ENCODE measurements around the gene RNF208.
A peak's percentile ranks its signal among the peaks of the same experiment; 100 is the strongest.

Gene RNF208

DNA sequence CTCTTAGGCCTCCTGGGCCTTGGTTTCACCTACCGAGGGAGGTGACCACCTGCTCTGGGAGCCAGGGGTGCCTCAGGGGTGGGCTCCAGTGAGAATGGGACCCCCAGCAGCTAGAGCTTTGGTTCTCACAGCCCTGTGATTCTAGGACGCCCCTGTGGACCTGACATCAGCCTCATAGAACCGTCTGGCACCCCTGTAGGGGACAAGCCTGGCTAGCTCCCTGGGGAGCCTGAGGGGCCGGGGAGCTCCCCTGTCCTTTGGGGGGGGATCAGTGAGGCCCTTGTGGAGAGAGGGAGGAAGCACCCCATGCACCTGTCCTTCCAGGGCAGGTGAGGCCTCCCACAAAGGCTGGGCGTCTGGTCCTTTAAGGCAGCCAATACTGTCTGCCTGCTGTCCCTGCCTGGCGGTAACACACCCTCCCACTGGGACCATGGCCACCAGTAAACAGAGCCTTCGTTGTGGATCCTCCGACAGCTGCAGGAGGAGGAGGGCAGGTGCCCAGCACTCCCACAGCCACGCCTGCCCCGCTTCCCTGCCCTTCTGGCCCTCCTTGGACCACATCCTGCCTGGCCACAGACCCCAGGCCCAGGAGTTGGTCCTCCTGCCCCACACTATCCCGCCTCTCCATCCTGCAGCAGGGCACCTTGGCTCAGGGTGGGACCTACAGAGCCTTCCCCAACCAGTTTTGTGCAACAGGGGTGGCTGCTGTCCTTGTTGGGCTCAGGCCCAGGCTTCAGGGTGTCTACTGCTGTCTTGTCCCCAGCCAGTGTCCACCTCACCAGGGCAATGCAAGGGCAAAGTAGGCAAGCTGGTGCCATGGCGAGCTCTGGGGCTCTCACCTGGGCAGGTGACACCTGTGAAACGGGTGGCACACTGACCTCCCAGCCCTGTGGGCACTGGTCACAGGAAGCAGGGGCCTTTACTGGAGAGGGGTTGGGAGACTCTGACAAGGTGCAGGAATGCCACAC, 16.0 kb upstream of the RNF208 start:
- no peak for DNase-seq

DNA sequence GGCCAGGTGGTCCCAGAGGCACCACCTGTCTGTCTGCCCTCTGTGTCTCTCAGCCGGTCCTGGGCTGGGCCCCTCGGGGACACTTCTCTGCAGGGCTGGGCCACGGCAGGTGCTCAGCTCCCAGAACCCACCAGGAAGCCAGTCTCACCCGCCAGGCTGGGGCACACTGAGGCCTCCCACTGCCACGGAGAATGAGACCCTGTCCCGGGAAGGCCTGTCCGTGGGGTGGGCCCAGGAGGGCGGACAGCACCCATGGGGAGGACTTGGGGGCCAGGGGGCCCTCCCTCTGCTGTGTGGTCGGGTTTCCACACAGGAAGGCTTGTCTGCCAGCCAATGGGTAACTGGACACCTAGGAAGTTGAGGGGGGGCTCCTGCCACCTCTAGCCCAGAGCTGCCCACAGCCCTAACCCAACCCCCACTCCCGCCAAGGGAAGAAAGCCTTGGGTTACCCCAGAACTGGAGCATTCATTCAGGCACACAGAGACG, 14.9 kb upstream of the RNF208 start:
- no peak for DNase-seq

DNA sequence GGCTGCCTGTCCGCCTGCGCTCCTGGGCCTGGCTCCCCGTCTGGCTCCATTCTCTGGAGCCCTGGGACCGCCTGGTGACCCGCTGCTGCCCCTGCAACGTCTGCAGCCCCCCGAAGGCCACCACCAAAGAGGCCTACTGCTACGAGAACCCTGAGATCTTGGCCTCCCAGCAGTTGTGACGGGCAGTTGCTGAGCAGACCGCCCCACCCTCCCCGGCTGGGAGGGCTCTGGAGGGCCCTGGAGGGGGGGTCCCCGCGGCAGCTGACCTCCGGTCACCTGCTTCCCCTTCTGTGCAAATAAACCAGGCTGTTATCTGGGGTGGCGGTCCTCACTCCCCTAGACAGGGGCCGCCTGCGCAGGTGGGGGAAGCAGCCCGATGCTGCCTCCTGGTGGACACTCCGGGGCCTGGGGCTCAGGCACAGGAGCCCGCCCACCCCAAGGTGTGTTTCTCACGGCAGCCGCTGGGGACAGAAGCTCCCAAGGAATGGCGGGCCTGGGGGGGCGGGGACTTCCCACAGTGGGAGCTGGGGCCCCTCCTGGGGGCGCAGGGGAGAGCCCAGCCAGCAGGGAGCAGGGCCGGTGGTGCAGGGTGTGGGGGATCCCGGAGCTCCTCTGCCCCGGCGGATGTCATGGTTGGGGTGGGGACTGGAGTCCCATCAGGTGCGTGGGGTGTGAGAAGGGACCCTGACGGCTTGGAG, 14.3 kb upstream of the RNF208 start:
- DNase-seq, result peak; percentile 30

DNA sequence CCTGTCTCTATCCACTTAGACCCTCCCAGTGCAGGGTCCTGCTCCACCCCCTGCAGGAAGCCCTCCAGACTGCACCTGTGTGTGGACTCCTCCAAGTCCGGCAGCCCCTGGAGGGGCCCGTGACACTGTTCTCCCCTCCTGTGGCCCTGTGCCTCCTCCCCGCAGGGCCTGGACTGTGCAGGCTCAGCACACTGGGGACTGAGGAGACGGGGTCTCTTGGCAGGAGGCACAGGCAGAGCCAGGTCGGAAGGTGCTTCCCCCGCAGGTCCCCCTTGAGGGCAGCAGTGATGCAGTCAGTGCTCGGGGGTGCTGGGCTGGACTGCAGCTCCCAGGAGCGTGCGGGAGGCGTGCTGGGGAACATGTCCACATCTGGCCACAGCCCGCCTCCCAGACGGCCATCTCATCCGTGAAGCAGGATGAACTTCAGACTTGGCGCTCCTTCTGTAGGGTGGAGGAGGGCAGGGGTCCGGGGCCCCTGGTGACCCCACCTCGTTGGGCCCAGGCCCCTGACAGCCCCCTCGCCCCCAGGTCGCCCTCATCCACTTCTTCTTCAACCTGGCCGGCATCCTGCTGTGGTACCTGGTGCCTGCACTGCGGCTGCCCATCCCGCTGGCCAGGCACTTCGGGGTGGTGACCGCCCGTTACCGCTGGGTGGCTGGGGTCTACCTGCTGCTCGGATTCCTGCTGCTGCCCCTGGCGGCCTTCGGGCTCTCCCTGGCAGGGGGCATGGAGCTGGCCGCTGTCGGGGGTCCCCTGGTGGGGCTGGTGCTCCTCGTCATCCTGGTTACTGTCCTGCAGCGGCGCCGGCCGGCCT, 13.6 kb upstream of the RNF208 start:
- no peak for DNase-seq

GRCh38 chr9:137234758-137235423, 12.9 kb upstream of the RNF208 start:
- DNase-seq, result no peak

GRCh38 chr9:137234055-137234697, 12.1 kb upstream of the RNF208 start:
- no peak for DNase-seq

GRCh38 chr9:137233143-137233980, 11.3 kb upstream of the RNF208 start:
- DNase-seq, result no peak

DNA sequence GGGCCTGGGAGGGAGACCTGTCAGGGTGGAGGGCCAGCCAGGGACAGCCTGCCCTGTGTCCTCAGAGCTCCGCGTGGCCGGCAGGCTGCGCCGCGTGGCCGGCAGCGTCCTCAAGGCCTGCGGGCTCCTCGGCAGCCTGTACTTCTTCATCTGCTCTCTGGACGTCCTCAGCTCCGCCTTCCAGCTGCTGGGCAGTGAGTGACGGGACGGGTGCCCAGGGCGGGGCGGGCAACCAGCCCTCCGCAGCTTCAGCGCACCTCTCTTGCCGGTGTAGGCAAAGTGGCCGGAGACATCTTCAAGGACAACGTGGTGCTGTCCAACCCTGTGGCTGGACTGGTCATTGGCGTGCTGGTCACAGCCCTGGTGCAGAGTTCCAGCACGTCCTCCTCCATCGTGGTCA, 10.5 kb upstream of the RNF208 start:
- no peak for DNase-seq

DNA sequence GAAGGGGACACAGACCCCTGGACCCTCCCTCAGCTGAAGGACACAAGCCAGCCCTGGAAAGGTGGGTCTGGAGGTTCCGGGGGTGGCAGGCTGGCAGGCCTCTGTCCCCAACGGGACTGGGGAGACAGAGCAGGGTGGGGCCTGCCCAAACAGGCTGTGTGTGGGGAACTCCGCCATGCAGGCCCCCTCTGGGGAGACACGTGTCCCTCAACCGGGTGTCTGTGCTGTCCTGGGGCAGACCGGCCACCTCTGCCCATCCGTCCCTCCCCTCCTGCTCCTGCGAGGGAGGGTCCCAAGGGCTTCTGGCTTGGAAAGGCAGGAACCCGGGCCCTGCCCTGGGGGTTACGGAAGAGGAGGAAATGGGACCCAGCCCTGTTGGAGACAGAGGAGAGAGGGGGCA, 10.1 kb upstream of the RNF208 start:
- no peak for DNase-seq

DNA sequence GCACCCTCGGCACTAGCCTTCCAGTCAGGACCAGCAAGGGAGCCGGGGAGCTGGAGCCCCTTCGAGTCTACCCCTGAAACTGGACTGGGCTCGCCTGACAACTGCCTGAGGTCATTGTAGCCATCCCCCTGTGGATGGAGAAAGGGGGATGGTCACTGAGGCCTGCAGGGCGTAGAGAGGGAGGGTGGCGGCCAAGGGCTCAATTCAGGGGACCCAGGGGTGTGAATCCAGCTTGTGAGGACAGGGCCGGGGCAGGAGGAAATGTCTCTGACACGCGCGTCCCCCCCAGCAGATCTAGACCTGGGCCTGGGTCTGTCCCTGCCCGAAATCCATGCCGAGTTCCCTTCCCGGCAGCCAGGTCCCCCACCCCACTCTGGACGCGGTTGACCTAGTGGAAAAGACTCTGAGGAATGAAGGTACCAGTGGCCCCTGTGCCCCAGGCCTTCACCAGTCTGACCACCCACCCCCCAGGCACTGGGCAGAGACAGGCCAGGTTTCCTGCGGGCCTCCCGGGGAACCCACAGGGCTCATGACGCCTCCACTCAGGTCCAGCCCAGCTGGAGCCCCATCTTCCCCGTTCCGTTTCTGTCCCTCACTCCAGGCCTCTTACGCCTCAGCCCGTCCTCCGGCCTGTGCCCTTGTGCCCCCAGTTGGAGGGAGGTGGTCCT, 9.5 kb upstream of the RNF208 start:
- no peak for DNase-seq

- DNase-seq, result no peak
Observed at GRCh38 chr9:137230705-137231371, 8.8 kb upstream of the RNF208 start, which contains the start of gene SLC34A3. SLC34A3 (plus strand) TSS chr9:137230901; CDS start chr9:137231703, 802 bp downstream.

DNA sequence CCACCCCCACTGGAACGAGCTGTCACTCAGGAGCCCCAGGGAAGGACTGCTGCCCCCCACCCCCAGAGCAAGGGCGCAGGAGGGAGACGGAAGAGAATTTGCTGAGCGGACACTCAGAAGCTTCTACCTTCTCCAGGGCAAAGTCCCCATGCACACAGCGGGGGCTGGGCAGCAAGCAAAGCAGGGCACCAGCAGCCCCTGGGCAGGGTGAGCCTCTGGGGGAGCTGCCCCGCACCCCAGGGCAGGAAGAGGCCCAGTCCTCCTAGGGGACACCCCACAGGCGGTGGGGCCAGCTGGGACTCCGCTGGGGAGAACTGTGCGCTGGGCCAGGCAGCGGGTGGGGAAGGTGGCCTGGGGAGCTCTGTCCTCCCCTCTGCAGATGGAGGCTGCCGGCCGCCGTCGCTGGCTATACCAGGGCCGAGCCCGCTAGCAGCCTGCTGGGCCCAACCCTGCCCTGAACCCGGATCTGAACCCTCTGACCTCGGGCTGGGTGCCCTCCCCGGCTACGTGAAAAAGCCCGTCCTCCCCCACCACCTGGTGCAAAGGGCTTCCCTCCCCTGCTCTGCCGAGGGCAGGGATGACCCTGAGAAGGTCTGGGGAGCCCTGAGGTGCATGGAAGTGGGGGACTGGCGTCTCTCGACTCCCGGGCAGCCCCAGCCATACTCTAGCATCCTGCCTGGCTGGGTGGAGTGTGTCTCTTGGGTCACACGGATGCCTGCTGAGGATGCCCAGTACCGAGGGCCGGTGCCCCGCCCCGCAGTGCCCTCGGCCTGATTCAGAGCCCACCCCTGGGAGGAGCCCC, 8.1 kb upstream of the RNF208 start:
- DNase-seq, result no peak

GRCh38 chr9:137228968-137229896, 7.2 kb upstream of the RNF208 start:
- DNase-seq, result no peak

DNA sequence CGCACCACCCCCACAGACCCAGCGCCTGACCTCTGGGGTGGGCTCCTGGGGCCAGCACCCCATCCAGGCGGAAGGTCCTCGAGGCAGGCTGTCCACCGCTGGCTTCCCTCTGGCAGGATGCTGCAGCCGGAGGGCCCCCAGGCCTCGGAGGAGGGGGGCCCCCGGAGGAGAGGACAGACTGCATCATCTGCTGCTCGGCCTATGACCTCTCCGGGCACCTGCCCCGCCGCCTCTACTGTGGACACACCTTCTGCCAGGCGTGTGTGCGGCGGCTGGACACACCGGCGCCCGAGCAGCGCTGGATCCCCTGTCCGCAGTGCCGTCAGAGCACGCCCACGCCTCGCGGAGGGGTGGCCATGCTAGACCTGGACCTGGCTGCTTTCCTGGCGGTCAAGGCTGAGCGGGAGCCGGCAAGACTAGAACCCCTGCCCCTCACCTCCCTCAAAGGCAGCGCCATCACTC, 6.5 kb upstream of the RNF208 start:
- no peak for DNase-seq

GRCh38 chr9:137227853-137228505, 5.9 kb upstream of the RNF208 start:
- DNase-seq, result no peak

GRCh38 chr9:137227054-137227852, 5.2 kb upstream of the RNF208 start, which contains the start of gene RNF224:
RNF224 (plus strand) TSS chr9:137227502; CDS start chr9:137228336, 834 bp downstream.
- DNase-seq, result peak; percentile 76

All from KG1 (cell line).